Hippocampal formation (tissue), 2 donors: Measurements from ENCODE around the gene PTPRN2.
"Not testable (repeated sequence)": the region's sequence is repeated elsewhere in the genome, so short reads cannot be mapped to it uniquely, and the experiment has no call there.

Experiments used
- DNase-seq, 2 donors: peaks; one replicate each; lab custom pipeline; 2025; lab: John Stamatoyannopoulos, UW

Gene PTPRN2

DNA sequence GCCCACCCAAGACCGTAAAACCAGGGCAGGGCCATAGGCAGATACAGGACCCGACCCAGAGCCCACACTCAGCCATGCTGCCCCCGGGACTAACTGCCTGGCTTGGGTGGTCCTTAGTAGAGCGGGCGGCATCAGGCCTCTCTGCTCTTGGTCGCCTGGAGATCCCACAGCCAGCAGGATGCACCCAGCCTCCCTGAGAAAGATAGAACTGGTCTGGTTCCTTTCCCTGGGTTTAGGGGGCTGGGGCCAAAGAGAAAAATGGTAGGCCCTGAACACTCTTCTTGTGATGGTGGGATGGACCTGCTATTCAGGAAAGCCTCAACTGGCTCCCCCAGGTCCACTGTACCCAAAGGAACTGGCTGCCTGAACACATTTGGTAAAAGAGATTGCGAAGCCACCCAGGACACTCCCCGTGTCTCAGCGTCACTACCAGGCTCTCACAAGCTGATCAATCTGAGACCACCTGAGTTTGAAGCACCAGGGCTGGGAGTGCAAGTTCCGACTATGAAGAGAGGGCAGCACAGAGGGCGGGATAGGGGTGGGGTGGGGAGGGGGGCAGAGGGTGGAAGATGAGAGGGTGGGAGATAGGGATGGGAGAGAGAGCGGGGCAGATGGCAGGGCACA is 659.3 kb downstream of the PTPRN2 start:
- DNase-seq = no peak

DNA sequence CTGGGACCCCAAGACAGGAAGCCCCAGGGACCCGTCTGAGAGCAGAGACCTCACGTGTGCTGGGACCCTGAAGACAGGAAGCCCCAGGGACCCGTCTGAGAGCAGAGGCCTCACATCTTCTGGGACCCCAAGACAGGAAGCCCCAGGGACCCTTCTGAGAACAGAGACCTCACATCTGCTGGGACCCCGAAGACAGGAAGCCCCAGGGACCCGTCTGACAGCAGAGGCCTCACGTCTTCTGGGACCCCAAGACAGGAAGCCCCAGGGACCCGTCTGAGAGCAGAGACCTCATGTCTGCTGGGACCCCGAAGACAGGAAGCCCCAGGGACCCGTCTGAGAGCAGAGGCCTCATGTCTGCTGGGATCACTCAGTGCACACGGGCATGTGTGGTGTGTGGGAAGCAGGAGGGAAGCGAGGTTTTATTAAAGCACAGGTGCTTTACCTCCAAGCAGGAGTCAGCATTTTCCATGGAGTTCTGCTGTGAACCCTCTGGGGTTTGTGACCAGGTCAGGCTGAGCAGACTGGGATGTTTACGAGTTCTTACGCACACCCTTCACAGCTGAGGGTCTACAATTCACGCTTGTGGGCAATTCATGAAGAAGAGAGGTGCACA is 660.2 kb downstream of the PTPRN2 start:
- DNase-seq = no peak

DNA sequence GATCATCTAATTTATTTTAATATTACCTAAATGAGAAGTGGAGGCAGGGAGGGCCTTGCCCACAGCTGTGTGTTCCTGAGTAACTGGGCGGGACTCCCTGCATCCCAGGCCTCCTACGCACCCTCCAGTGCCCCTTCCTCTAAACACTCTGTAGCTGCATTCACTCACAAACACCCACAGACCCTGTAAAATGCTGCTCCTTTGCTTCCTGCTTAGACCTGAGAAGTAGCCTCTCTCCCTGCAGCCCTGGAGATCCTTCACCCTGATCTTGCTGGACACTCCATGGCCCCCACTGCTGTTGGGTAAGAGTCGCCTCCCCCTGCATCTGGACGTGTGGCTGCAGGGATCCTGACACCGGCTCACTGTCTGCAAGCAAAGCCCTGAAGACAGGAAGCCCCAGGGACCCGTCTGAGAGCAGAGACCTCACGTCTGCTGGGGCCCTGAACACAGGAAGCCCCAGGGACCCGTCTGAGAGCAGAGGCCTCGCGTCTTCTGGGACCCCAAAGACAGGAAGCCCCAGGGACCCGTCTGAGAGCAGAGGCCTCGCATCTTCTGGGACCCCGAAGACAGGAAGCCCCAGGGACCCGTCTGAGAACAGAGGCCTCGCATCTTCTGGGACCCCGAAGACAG is 661.0 kb downstream of the PTPRN2 start:
- no peak for DNase-seq

DNA sequence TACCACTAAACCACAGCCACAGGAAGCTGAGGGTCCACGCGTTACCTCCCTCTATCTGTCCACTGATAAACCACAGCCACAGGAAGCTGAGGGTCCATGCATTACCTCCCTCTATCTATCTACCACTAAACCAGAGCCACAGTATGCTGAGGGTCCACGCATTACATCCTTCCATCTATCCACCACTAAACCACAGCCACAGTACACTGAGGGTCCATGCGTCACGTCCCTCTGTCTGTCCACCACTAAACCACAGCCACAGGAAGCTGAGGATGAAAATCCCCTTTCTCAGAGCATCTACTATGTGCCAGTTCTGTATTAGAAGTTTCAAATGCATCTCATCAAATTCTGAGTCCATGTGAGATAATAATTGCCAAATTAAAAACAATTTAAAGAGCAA is 661.5 kb downstream of the PTPRN2 start:
- no peak for DNase-seq

DNA sequence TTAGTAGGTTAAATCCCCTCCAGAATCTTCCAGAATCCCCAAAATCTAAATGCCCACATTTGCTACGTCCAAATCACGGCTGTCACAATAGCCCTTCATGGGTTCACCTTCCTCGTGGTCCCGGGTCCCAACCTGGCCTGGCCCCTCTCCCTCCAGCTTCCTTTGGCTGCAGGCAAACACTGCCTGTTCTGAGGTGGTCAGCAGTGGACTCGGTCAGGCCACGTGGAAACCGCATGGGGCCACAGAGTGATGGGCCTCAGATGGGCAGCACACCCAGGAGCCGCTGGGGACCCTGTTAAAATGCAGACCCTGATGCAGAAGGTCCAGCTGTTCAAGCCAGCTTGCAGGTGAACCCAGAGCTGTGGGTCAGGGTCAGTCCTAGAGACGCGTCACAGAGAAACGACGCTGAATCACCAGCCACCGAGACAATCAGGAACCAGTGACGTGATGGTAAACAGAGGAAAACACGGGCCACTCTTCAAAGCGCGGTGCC is 662.2 kb downstream of the PTPRN2 start:
- no peak for DNase-seq

DNA sequence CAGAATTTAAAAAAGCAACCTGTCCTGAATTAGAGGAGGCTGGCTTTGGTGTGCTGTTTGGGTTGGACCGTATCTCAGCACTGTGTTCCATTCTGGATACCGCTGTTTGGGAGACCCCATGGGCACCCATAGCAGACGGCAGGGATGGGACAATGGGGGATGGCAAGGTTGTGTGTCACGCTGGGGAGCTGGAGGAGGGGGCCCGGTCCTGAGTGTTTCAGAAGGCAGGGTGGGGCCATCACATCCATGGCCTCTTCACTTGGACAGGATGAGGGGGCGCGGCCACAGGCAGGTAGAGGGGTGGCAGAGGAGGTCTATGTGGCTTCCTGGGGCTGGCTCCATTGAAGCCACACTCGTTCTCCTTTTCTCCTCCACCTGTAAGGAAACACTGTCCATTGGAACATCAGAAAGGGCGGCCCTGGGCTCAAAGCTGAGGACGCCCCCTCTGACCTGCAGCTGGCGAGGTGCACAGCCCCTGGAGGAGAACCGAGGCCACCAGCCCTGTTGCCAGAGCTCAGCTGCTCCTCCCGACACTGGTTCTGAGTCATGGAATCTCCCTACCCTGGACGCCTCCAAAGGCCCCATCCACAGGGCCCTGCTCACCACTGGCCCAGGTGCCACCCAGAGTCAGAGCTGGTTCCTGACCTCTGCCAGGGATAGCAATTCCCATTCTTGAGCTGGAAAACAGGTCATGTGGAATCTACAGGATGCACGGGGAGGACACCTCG is 663.6 kb downstream of the PTPRN2 start:
- no peak for DNase-seq

DNA sequence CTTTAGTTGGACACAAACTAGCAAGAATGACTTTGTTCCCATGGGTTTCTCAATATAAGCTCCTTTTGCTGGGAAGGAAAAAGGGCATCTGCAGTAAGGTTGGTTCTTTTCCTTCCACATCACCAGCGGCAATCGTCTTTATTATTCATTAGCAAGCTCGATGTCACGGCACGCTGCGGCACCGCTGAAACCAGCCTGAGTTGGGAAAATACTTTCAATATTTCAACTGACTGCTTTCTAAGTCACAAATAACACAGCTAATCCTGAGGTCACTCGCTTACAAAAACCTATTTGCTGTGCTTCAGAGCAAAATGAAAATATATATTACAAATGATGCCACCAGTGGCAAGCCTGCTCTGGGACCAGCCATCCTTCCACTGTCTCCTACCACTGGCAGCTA is 665.0 kb downstream of the PTPRN2 start:
- DNase-seq = no peak

DNA sequence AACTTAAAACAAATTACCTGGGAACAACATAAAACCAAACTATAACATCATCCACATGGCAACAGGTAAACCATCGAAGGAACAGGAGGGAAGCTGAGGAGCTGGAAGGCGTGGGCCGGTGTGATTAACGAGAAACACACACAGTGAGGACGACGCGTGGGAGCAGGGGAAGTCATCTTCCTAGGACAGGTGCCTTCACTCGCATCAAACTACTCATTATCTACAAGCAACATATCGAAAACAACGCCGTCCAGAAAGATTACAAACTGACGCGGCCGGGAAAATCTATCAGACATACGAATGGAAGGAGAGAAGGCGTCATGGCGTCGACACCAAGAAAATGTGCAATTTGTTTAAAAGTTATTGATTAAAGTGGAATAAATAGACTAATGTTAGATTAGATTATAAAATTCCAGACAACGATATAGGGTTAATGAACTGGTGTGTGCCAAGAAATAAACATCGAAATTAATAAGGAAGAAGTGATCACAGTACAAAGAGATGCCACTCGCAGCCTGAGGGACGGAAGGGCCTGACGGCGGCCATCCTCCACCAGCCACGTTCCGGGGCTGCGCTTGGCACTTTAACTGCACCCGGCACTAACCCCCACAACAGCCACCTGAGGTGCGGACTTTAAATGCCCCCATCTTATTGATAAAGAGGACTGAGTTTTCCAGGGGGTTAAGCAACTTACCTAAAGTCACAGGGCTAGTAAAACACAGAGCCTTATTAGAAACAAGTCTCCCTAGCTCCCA is 669.1 kb downstream of the PTPRN2 start:
- no peak for DNase-seq

DNA sequence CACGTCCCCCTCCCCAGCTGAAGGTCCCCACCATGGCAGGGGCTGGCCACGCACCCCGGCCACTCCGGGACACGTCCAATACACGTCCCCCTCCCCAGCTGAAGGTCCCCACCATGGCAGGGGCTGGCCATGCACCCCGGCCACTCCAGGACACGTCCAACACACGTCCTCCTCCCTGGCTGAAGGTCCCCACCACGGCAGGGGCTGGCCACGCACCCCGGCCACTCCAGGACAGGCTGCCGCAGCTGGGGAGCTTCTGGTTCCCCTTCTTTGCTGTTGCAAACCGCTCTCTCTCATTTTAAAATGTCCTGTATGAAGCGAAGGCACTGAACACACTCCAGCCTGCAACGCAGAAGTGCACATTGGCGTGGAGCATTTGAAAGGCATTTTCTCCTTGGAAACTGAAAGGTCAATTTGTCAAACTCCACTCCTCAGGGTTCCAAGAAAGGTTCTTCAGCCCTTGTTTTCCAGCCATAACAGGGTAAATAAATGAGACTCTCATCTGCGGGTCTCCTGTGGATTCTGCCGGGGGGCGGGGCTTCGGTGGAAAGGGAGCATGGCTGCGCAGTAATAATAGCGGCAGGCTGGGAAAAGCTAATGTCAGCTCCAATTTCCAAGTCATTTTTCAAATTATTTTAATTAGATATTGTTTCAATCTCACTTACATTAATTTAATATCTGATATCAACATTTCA is 670.5 kb downstream of the PTPRN2 start:
- no peak for DNase-seq

DNA sequence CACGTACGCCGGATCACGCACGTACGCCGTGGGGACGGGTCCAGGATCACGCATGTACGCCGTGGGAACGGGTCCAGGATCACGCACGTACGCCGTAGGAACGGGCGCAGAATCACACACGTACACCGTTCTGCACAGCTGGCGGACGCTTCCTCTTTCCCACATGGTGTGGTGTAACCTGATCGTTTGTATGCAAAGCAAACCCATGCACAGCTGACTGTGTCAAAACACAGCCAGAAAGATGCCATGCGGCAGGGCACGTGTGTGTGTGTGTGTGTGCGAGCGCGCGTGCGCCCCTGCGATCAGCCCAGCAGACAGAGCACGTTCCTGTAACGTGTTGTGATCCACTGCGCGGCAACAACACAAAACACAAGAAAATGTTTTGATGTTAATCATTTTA is 677.2 kb downstream of the PTPRN2 start:
- no peak for DNase-seq

DNA sequence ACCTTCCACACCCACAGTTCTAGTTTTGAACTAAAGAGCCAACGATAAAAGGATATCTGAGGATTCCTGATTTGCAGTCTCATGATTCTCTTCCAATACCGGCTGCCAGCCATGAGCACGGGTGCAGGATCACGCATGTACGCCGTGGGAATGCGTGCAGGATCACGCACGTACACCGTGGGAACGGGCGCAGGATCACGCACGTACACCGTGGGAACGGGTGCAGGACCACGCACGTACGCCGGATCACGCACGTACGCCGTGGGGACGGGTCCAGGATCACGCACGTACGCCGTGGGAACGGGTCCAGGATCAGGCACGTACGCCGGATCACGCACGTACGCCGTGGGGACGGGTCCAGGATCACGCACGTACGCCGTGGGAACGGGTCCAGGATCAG is 677.6 kb downstream of the PTPRN2 start:
- not testable (repeated sequence) for DNase-seq

DNA sequence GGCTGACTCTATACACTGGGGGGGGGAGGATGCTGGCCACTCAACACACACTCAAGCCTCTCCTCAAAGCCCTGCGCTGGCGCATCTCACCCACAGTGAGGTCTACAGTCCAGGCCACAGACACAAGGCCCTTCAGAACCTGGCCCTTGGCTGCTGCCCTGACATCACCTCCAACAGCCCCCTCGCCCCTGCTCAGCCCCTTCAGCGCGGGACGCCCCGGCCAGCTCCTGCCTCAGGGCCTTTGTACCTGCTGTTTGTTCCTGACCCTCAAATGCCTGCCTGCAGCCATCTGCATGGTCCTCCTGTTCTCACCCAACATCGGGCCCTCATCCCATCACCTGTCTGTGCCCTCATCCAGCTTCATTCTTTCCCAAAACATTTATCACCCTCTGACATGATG is 678.3 kb downstream of the PTPRN2 start:
- DNase-seq = no peak

DNA sequence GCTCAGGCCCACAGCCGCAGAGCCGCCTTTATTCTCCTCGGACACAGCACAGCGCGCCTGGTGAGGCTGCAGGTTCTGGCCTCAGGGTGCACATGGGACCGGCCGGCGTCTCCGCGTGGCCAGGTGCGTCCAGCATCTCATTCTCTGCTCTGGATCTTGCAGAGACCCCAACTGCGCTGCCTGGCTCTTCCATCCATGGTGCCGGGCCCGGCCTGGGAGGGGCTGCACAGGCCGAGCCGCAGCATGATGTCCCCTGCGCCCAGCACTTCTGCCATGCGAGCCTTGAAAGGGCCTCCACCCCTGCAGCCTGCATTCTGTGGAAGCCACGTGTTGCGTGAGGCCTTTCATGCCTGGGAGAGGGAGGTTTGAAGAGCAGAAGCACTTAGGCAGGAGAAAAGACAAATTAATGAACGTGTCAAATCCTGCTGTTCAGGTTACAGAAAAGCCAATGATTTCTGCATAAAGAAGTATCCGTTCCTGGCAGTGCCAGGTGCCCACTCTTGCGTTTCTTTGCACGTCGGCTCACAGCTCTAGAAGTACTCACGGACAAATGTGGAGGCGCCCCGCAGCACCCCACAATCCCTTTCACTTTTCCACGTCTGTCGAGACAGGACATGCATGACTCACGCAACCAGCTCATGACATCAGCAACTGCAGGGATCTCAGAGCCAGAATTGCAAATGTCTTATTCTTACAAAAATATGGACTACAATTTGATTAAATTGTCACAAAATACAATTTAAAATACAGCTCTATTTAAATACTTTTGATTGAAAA is 679.4 kb downstream of the PTPRN2 start:
- DNase-seq = no peak

DNA sequence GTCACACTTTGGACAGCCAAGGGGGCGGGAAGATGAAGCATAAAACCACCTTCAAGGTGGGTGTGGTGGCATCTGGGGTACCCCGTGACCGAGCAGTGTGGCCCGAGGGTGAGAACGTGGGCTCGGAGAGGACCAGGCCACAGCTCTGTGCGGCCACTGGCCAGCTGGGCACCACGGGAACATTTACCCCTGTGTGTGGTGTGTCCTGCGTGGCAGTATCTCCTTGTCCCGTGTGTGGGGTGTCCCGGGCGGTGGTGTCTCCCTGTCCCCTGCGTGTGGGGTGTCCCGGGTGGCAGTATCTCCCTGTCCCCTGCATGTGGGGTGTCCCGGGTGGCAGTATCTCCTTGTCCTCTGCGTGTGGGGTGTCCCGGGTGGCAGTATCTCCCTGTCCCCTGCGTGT is 680.5 kb downstream of the PTPRN2 start:
- DNase-seq = no peak

DNA sequence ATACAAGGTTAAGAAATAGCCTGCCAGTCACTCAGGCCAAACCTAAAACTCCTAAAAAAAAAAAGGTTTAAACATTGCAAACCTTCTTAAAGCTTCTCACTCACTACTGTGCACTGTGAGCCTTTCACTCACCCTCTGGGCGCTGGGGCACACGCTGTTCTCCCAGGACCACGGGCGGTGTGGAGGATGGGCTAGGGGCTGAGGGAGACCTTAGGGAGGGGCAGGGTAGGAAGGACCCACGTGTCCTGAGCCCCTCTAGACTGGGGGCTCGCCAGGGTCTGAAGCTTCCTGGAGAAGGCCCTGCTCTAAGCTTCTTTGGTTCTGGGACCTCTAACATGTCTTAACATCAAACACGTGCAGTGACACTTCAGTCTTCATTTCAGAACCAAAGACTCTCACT is 681.0 kb downstream of the PTPRN2 start:
- no peak for DNase-seq

DNA sequence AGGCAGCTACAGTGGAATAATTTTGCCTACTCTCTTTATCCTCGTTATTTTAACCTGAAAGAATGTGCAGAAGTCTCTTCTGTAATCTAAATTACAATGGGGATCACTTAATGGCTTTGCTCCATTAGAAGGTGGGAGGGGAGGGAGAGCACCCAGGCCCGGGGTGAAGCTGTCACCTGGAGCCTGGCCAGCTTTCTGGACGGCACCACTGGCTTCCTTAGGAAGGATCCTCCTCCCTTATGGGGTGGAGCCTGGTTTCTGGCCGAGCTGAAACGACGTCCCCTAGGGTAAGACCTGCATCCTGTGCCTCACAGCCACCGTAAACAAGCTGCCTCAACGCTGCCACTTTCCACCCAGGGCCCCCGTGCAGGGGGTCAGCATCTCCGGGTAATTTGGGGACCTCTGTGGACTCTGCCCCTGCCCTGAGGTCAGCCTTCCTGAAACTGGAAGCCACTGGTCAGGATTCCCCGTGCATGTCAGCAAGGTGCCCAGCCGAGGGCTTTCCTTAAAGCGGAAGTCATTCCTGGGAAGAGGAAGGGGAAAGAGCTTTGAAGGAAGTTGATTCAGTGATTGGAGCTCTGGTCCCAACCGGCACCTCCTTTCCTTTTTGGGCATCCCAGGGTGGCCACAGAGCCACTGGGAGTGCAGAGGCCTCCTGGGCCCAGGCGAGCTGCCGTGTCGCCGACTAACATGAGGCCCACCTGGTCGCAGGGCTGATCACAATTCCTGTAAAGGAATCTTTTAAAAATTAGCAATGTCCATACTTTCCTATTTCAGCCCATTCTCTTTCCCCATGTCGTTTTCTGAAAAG is 681.8 kb downstream of the PTPRN2 start:
- no peak for DNase-seq

DNA sequence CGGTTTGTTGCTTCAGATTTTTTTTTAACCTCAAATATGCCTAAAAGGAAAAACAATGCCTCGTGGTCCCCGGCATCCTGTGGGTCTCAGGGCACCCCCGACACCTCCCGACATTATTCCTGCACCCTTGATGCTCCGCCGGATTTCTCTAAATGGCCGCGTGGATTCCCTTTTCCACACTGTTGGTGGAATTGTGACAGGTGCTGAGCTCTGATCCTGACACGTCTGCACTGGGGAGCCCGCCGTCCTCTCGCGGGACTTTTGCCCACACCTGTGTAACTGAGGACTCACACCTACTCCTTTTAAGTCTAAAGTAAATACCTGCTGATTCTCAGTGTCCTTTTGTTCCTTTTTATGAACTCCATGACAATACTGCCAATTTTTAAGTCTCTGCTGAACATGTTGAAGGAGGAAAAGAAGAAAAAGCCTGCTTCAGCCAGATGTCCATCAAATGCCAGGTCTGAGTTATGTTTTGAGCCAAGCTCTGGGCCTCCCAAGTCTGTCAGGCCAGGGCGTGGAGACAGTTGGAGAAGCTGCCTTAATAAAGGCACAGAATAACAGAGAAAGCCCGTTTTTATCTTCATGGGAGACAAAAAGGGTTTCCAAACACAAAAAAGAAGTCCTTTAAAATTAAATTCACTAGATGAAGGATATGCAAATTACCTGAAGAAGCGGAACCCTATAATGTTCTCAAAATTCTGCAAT is 682.6 kb downstream of the PTPRN2 start:
- DNase-seq = no peak

DNA sequence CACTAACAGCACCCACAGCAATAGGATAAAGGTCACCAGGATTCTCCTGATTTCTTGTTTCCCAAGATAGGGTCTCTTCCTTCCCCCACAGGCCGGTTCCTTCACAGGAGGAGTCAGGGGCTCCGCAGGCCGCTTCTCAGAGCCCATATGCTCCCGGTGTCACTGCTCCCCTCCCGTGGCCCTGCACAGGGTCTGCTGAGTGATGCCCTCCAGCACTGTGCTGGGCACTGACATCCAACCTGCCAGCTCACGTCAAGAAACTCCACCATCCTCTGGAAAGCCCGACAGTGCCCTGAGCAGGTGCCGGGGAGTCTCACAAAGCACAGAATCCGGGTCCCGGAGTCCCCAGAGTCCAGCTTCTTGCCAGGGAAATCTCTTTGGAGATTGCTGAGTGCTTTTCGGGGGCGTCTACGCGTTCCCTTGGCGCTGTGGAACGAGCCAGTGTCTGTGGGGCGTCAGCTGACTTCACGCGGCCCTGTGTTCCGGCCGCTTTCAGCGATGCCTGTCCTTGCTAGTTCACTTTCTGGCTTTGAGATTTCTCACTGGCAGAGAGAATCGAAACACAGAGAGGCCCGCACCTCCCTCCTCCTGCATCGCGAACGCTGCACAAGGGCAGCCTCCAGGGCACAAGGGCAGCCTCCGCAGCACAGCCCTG is 683.3 kb downstream of the PTPRN2 start:
- DNase-seq = no peak

DNA sequence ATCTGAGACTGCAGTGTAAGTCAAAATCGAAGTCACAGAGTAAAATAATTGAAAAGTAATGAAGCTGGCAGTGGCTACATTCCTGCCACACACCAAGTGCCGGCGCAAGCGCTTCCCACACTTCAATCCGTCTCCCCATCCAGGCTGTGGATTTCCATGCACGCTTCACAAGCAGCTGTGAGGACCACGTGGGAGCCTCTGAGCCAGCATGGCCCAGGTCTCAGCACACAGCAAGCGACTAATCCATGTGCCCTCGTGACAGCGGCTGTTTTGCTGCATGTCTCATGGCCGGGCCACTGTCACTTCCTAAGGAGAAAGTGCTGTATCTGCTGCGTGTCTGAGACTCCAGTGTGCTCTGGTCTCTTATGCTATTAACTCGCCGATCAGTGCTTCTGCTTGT is 683.9 kb downstream of the PTPRN2 start:
- peak in 1 of 2 donors; percentile 18 for DNase-seq
